Measurements from ENCODE around the gene AFMID. TPM values are rescaled to one million over a fixed set of nuclear protein-coding genes. Genes with fewer than 3 reads are reported as not detected.

AFMID gene
- total RNA-seq, 4 donors from 2014 or later: 33.7 to 82.4 (median 60.4) TPM

DNA sequence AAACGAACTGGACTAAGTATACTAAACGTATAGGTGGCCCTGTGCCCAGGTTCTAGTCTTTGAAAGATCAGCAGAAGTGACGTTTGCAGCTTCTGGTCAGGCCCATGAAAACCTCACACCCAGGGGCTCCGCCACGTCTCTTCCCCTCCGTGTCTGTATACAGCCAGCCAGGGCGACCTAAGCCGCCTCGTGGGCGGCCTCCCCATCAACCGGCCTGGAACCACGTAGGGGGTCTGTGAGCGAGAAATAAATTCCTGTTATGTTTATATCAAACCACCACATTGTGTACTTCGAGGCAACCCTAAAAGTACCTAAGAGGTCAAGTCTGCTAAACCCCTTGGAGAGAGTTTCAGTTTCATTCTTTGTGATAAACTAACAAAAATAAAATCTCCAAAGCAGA, 7.1 kb upstream of the AFMID start:
- in situ Hi-C loops (cut with MboI; ENCODE audit: low pct_ligation_motif_present in 1 of 4, low pct_unique_long_range_greater_than_20kb in 1 of 4, low sequenced_read_pairs in 3 of 4): no loop called here
- intact Hi-C loops (cut with DNase I; ENCODE audit: low total_unique reads): no loop called here
- H3K27ac ChIP-seq: peak overlapping the region; percentile 70 to 83 (median 72)
- H3K4me1 ChIP-seq: peaks cover 19 to 55% (median 41%) of the 10 kb centered on the region in 4 donors
- no peak for DNase-seq
- H3K4me3 ChIP-seq: no peak overlapping the region
- 50 to 68% methylated on average over 1 to 14 of the region's 14 CpGs for WGBS, 2 donors (ENCODE audit: low coverage in 1 of 2)
- no peaks in the 10 kb centered on the region for H3K27me3 ChIP-seq
- H3K36me3 ChIP-seq: no peaks in the 10 kb centered on the region
- H3K9me3 ChIP-seq: no peaks in the 10 kb centered on the region
- TF ChIP-seq EP300 (IDR thresholded peaks at IDR 0.05; ENCODE audit: low read depth) (no peak), POLR2AphosphoS5 (IDR thresholded peaks at IDR 0.05) (no peak), POLR2A (IDR thresholded peaks at IDR 0.05) (no peak)
- TF ChIP-seq, protein P1, sequence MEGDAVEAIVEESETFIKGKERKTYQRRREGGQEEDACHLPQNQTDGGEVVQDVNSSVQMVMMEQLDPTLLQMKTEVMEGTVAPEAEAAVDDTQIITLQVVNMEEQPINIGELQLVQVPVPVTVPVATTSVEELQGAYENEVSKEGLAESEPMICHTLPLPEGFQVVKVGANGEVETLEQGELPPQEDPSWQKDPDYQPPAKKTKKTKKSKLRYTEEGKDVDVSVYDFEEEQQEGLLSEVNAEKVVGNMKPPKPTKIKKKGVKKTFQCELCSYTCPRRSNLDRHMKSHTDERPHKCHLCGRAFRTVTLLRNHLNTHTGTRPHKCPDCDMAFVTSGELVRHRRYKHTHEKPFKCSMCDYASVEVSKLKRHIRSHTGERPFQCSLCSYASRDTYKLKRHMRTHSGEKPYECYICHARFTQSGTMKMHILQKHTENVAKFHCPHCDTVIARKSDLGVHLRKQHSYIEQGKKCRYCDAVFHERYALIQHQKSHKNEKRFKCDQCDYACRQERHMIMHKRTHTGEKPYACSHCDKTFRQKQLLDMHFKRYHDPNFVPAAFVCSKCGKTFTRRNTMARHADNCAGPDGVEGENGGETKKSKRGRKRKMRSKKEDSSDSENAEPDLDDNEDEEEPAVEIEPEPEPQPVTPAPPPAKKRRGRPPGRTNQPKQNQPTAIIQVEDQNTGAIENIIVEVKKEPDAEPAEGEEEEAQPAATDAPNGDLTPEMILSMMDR (IDR thresholded peaks at IDR 0.05): no peak

DNA sequence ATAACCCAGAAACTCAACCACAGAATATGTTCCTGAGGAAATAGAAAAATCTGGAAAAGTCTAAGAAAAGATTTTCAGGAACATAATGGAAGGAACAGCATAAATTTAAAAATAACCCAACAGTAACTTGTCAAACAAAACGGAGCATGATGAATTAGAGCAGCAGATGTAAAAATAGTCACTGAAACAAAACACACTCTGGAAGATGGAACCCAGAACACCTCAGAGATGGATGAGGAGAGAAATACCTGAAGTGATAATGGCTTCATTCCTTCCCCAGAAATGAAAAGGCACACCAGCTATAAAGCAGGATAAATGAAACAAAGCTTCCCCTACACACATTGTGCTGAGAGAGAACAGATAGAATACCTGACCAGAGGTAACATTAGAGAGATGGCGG, 6.7 kb upstream of the AFMID start:
- intact Hi-C loops (cut with DNase I; ENCODE audit: low total_unique reads): no loop called here
- Histone ChIP-seq H3K4me1 (peaks cover 15 to 55% (median 41%) of the 10 kb centered on the region in 4 donors), H3K27me3 (no peaks in the 10 kb centered on the region), H3K4me3 (no peak overlapping the region), H3K27ac (peak overlapping the region; percentile 70 to 83 (median 72)), H3K36me3 (no peaks in the 10 kb centered on the region), H3K9me3 (no peaks in the 10 kb centered on the region)
- DNase-seq: no peak
- WGBS, 2 donors (ENCODE audit: low coverage in 1 of 2): 57 to 70% methylated on average over 1 to 2 of the region's 2 CpGs
- TF ChIP-seq POLR2AphosphoS5 (IDR thresholded peaks at IDR 0.05) (peak; percentile 47 to 78 (median 52)), POLR2A (IDR thresholded peaks at IDR 0.05) (no peak)
- in situ Hi-C loops (cut with MboI; ENCODE audit: low pct_ligation_motif_present in 1 of 4, low pct_unique_long_range_greater_than_20kb in 1 of 4, low sequenced_read_pairs in 3 of 4): no loop called here

- H3K27ac ChIP-seq: no peak overlapping the region
- no peaks in the 10 kb centered on the region for H3K27me3 ChIP-seq
- no peak for TF ChIP-seq EP300 (IDR thresholded peaks at IDR 0.05; ENCODE audit: low read depth)
- TF ChIP-seq, protein P1 (IDR thresholded peaks at IDR 0.05): no peak
- no peak for TF ChIP-seq POLR2AphosphoS5 (IDR thresholded peaks at IDR 0.05)
- no peak for TF ChIP-seq POLR2A (IDR thresholded peaks at IDR 0.05)
- intact Hi-C loops (cut with DNase I; ENCODE audit: low total_unique reads) (no loop called here), in situ Hi-C loops (cut with MboI; ENCODE audit: low pct_ligation_motif_present in 1 of 4, low pct_unique_long_range_greater_than_20kb in 1 of 4, low sequenced_read_pairs in 3 of 4) (no loop called here)
- peaks cover 6 to 51% (median 38%) of the 10 kb centered on the region in 4 donors for H3K4me1 ChIP-seq
- no peaks in the 10 kb centered on the region for H3K36me3 ChIP-seq
- DNase-seq: no peak
- no peak overlapping the region for H3K4me3 ChIP-seq
- no peaks in the 10 kb centered on the region for H3K9me3 ChIP-seq
- 91% methylated on average over 13 of the region's 13 CpGs; no CpG with 5 or more reads in 1 of the 2 donors for WGBS, 2 donors (ENCODE audit: low coverage in 1 of 2)
Observed at GRCh38 chr17:78182504-78182903, 4.7 kb upstream of the AFMID start.

DNA sequence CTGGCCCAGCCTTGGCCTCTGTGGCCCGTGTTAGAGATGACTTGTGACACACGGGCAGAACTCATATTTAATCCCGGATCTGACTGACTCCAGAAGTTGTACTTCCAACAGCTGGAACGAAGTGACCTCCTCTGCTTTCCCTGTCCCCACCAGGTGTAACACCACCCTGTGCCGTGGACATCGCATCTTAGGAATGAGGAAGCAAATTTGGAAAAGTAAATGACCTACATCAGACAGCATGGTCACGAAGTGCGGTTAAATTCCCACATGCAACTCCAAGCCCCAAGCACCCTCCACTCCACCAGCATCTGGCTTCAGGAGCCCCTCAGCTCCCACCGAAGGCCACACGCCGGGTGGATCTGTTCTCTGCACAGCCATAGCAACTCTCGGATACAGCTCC, 3.2 kb upstream of the AFMID start:
- intact Hi-C loops (cut with DNase I; ENCODE audit: low total_unique reads): no loop called here
- Histone ChIP-seq H3K27me3 (no peaks in the 10 kb centered on the region), H3K4me1 (peaks cover 8 to 61% (median 42%) of the 10 kb centered on the region in 4 donors)

More for the DNA sequence above, 3.2 kb upstream of the AFMID start:
- 60 to 81% methylated on average over 1 to 12 of the region's 12 CpGs for WGBS, 2 donors (ENCODE audit: low coverage in 1 of 2)
- H3K36me3 ChIP-seq: no peaks in the 10 kb centered on the region
- H3K9me3 ChIP-seq: no peaks in the 10 kb centered on the region
- no peak overlapping the region for H3K4me3 ChIP-seq
- peak overlapping the region in 3 of 4 donors; percentile 34 to 86 (median 64) for H3K27ac ChIP-seq
- TF ChIP-seq POLR2AphosphoS5 (IDR thresholded peaks at IDR 0.05): no peak
- TF ChIP-seq, protein P1 (IDR thresholded peaks at IDR 0.05): no peak
- TF ChIP-seq EP300 (IDR thresholded peaks at IDR 0.05; ENCODE audit: low read depth): no peak
- TF ChIP-seq POLR2A (IDR thresholded peaks at IDR 0.05): no peak
- in situ Hi-C loops (cut with MboI; ENCODE audit: low pct_ligation_motif_present in 1 of 4, low pct_unique_long_range_greater_than_20kb in 1 of 4, low sequenced_read_pairs in 3 of 4): no loop called here
- no peak for DNase-seq
